Neuron (in vitro differentiated cells): Measurements from ENCODE around the gene PLD3.
"Not testable (repeated sequence)": the region's sequence is repeated elsewhere in the genome, so short reads cannot be mapped to it uniquely, and the experiment has no call there.

Experiments
- H2AFZ ChIP-seq: one replicate; pipeline ENCODE4 v1.6.1; 2013; ENCODE audit warnings: low read depth, mild to moderate bottlenecking, inconsistent platforms, low read length, moderate library complexity
- H3K27me3 ChIP-seq: one replicate; pipeline ENCODE4 v1.6.1; 2013; ENCODE audit warnings: low read length; ENCODE audit not compliant: insufficient read depth
- H3K36me3 ChIP-seq: one replicate; pipeline ENCODE4 v1.6.1; 2013; ENCODE audit warnings: low read length; ENCODE audit not compliant: insufficient read depth
- H3K4me1 ChIP-seq: one replicate; pipeline ENCODE4 v1.6.1; 2013; ENCODE audit warnings: low read length; ENCODE audit not compliant: insufficient read depth
- H3K4me3 ChIP-seq: 2 replicates; pipeline ENCODE4 v1.5.1; 2013; ENCODE audit warnings: mild to moderate bottlenecking, low read length, moderate library complexity
- H3K9me3 ChIP-seq: one replicate; pipeline ENCODE4 v1.6.1; 2013; ENCODE audit warnings: low read length

PLD3 gene

DNA sequence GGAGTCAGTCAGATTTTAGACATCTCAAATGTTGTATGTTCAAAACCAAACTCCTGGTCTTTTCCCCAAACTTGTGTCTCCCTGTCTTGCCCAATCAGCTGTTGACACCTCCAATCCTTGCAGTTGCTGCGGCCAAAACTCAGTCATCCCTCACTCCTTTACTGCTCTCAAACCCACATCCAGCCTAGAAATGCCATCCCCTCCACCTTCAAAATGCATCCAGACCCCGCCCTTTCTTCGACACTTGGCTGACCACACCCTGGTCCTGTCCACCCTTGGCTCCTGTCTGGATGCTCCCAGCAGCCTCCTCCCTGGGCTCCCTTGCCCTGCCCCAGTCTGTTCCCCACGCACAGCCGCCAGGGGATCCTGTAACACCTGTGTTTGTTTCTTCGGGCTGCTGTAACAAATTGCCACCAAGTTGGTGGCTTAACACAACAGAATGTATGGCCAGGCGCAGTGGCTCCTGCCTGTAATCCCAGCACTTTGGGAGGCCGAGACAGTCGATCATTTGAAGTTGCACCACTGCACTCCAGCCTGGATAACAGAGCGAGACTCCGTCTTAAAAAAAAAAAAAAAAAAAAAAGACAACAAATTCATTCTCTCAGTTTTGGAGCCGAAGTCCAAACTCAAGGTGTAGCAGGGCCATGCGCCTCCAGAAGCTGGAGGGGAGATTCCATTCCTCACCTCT is 11.7 kb downstream of the PLD3 start:
- H3K4me1 ChIP-seq = peaks cover 1% of the 10 kb centered on the region
- H3K4me3 ChIP-seq = no peak overlapping the region
- no peaks in the 10 kb centered on the region for H3K36me3 ChIP-seq
- no peak overlapping the region for H2AFZ ChIP-seq
- no peaks in the 10 kb centered on the region for H3K9me3 ChIP-seq
- H3K27me3 ChIP-seq = no peaks in the 10 kb centered on the region

DNA sequence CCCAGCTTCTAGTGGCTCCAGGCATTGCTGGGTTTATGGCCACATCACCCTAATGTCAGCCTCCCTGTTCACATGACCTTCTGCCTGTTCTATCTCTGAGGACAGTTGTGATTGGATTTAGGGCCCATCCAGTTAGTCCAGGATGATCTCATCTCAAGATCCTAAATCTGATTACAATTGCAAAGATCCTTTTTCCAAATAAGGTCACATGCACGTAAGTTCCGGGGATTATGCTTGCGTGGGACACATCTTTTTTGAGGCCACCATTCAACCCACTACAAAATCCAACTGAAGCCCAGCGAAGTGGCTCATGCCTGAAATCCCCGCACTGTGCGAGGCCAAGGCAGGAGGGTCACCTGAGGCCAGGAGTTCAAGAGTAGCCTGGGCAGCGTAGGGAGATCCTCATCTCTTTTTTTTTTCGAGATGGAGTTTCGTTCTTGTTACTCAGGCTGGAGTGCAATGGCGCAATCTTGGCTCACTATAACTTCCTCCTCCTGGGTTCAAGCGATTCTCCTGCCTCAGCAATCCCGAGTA is 12.3 kb downstream of the PLD3 start:
- Histone ChIP-seq H3K9me3 (no peaks in the 10 kb centered on the region), H3K36me3 (no peaks in the 10 kb centered on the region), H3K4me1 (peaks cover 5% of the 10 kb centered on the region), H2AFZ (no peak overlapping the region), H3K27me3 (no peaks in the 10 kb centered on the region), H3K4me3 (no peak overlapping the region)

DNA sequence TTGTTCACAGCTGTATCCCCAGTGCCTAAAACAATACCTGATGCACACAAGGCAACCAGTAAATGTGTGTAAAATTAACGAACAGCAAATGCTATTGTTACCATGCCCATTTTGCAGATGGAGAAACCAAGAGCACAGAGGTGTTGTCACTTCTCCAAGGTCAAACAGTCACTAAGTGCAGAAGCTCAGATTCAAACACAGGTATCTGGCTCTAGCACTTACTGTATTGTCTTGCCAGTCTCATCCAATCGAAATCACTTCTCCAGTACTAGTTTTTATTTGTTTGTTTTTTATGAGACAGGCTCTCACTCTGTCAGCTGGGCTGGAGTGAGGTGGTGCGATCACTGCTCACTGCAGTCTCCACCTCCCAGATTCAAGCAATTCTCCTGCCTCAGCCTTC is 13.7 kb downstream of the PLD3 start:
- Histone ChIP-seq H2AFZ (no peak overlapping the region), H3K36me3 (no peaks in the 10 kb centered on the region), H3K27me3 (no peaks in the 10 kb centered on the region), H3K4me1 (peaks cover 19% of the 10 kb centered on the region), H3K9me3 (no peaks in the 10 kb centered on the region), H3K4me3 (no peak overlapping the region)

DNA sequence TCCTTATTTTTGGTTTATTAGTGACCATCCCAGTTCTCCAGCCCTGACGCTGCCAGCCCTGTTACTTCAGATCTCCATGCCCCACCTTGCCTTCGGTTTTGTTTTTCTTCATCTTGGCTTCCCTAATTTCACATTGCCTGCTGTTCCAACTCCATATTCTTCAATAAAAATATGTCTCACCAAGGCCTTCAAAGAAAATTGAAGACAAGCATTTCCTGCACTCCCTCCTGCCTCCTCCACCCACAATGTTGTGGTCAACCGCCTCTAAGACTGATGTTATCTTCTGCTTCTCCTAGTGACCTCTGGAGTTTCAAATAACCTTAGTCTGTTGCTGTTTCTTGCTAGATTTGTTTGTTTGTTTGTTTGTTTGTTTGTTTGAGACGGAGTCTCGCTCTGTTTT is 14.6 kb downstream of the PLD3 start:
- H3K4me1 ChIP-seq = peaks cover 23% of the 10 kb centered on the region
- no peaks in the 10 kb centered on the region for H3K9me3 ChIP-seq
- H3K36me3 ChIP-seq = peaks cover 6% of the 10 kb centered on the region
- no peak overlapping the region for H2AFZ ChIP-seq
- H3K4me3 ChIP-seq = no peak overlapping the region
- H3K27me3 ChIP-seq = no peaks in the 10 kb centered on the region

DNA sequence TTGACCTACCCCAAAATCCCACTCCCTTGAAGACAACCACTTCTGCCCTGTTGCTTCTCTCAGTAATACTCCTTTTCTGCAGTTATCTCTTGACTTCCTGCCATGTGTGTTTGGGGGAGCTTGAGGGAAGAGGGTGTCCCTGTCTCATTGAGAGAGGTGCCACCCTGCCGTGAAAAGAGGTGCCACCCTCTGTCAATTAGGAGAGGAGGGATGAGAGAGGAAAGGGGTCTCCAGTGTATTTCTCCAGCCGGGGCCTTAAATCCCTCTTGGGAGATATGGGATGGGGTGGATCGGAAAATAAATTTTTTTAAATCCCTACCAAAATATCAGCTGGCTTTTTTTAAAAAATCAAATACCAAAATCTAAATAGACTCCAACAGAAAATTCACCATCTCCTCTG is 16.5 kb downstream of the PLD3 start:
- Histone ChIP-seq H3K4me3 (peak overlapping the region; percentile 68), H3K27me3 (no peaks in the 10 kb centered on the region)

DNA sequence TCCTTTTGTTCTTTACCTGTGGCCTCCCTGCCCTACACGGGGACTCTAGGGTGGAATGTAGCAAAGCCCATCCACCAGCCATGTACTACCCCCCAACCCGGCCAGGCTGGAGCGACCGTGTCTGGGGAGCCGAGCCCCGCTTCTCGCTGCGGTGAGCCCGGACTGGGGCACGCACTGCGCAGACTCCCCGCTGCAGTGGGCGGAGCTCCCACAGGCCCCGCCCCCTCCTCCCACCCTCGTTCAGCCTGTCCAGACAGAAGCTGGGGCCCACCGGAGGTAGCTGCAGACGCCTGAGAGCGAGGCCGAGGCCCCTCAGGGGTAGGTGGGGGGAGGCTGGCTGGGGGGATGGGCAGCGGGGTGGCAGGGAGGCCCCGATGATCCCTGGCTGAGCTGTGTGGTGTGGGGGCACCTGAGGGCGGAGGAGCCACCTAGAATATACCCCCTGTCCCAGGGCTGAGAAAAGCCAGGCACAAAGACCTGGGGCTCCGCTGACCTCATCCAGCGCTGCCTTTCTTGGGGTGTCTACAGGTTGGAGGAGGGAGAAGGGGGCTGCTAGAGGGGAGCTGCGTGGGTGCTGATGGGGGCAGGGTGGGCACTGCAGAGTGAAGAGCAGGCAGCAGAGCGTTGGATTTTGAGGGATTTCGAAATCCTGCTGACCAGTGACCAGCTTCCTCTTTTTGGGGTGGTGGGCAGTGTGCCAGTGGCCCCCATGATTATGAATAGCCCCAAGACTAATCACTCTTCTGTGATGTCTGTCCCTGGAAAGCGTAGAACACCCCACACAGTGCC is 17.3 kb downstream of the PLD3 start:
- Histone ChIP-seq H3K27me3 (no peaks in the 10 kb centered on the region), H3K9me3 (no peaks in the 10 kb centered on the region), H3K4me3 (peak overlapping the region; percentile 68), H3K4me1 (peaks cover 23% of the 10 kb centered on the region), H2AFZ (peak overlapping the region; percentile 74), H3K36me3 (peaks cover 22% of the 10 kb centered on the region)

More for the DNA sequence above, 16.5 kb downstream of the PLD3 start:
- H2AFZ ChIP-seq = peak overlapping the region; percentile 74
- H3K36me3 ChIP-seq = peaks cover 16% of the 10 kb centered on the region
- H3K9me3 ChIP-seq = no peaks in the 10 kb centered on the region
- peaks cover 23% of the 10 kb centered on the region for H3K4me1 ChIP-seq

DNA sequence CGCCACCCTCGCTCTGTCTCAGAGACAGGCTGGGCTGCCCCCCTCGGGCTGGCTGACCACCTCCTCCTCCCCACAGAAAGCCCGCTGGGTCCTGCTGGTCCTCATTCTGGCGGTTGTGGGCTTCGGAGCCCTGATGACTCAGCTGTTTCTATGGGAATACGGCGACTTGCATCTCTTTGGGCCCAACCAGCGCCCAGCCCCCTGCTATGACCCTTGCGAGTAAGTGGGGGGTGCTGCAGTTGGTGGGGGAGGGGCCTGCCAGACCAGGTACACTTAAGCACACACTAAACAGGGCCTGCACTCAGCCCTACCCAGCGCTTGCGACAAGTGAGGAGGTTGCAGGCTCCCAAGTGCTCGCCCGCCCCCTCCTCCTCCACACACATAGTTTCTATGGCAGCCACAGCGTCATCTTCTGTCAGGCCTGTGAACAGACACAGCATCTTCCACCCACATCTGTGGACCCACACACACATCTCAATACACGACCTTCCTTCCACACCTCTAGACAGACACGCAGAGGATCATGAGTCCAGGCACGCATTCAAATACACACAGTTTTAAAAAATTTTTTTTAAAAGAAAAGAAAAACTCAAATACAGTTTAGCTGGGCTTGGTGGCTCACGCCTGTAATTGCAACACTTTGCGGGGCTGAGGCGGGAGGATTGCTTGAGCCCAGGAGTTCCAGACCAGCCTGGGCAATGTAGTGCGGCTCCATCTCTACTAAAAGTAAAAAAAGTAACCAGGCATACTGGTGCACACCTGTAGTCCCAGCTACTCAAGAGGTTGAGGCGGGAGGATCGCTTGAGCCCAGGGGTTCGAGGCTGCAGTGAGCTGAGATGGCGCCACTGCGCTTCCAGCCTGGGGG is 18.4 kb downstream of the PLD3 start:
- Histone ChIP-seq H2AFZ (no peak overlapping the region), H3K9me3 (no peaks in the 10 kb centered on the region), H3K4me1 (peaks cover 23% of the 10 kb centered on the region), H3K4me3 (peak overlapping the region; percentile 68), H3K36me3 (peaks cover 34% of the 10 kb centered on the region), H3K27me3 (no peaks in the 10 kb centered on the region)

DNA sequence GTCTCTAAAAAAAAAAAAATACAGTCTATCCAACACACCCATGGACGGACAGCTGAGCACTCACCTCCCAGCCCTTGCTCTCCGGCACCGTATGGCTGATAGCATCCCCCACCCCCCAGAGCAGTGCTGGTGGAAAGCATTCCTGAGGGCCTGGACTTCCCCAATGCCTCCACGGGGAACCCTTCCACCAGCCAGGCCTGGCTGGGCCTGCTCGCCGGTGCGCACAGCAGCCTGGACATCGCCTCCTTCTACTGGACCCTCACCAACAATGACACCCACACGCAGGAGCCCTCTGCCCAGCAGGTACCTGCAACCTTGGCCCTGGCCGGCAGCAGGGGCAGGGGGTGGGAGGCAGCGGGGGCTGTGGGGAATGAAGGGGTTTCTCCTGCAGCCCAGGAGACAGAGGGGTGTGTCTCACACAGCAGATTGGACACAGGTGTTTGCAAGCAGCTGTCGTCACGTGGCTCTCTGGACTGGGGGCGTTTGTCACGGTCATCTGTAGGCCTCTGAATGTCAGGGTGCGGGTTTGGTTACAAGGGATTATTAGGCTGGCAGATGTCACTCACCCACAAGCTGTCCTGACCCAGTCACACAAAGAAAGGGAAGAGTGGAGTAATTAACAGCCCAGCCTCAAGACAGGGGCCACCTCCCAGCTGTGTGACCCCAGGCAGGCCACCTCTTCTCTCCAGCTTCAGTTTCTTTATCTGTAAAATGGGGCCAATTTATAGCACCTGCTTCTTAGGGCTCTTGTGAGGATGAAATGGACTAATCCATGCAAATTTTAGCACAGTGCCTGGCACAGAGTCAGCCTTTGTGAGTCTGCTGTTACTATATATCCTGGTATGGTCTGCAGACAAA is 19.3 kb downstream of the PLD3 start:
- Histone ChIP-seq H3K27me3 (no peaks in the 10 kb centered on the region), H3K4me3 (no peak overlapping the region)

DNA sequence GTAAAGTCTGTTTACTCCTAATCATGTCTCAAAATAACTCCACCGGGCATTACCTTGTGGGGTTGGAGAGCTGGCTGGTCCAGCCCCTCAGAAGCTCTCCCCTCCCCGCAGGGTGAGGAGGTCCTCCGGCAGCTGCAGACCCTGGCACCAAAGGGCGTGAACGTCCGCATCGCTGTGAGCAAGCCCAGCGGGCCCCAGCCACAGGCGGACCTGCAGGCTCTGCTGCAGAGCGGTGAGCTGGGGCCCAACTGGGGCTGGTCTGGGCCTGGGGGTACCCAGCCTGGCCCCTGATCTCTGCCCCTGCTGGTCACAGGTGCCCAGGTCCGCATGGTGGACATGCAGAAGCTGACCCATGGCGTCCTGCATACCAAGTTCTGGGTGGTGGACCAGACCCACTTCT is 21.3 kb downstream of the PLD3 start:
- H3K4me1 ChIP-seq = peaks cover 23% of the 10 kb centered on the region
- H3K4me3 ChIP-seq = no peak overlapping the region
- H3K27me3 ChIP-seq = no peaks in the 10 kb centered on the region
- H2AFZ ChIP-seq = no peak overlapping the region
- H3K36me3 ChIP-seq = peaks cover 54% of the 10 kb centered on the region
- H3K9me3 ChIP-seq = no peaks in the 10 kb centered on the region

More for the DNA sequence above, 19.3 kb downstream of the PLD3 start:
- Histone ChIP-seq H3K36me3 (peaks cover 41% of the 10 kb centered on the region), H3K4me1 (peaks cover 23% of the 10 kb centered on the region), H3K9me3 (no peaks in the 10 kb centered on the region), H2AFZ (no peak overlapping the region)

DNA sequence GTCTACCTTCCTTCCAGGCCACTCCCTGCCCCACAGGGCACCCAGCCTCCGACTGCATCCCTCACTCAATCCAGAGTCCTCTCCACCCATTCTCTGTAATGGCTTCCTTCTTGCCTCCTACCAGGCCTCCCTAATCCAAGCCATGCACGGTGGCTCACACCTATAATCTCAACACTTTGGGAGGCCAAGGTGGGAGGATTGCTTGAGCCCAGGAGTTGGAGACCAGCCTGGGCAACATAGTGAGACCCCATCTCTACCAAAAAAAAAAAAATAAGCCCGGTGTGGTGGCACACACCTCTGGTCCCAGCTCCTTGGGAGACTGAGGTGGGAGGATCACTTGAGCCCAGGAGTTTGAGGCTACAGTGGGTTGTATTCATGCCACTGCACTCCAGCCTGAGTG is 21.8 kb downstream of the PLD3 start:
- H3K36me3 ChIP-seq = peaks cover 54% of the 10 kb centered on the region
- not testable (repeated sequence) for H3K9me3 ChIP-seq, H3K4me3 ChIP-seq, H3K27me3 ChIP-seq, H2AFZ ChIP-seq
- H3K4me1 ChIP-seq = peaks cover 21% of the 10 kb centered on the region

DNA sequence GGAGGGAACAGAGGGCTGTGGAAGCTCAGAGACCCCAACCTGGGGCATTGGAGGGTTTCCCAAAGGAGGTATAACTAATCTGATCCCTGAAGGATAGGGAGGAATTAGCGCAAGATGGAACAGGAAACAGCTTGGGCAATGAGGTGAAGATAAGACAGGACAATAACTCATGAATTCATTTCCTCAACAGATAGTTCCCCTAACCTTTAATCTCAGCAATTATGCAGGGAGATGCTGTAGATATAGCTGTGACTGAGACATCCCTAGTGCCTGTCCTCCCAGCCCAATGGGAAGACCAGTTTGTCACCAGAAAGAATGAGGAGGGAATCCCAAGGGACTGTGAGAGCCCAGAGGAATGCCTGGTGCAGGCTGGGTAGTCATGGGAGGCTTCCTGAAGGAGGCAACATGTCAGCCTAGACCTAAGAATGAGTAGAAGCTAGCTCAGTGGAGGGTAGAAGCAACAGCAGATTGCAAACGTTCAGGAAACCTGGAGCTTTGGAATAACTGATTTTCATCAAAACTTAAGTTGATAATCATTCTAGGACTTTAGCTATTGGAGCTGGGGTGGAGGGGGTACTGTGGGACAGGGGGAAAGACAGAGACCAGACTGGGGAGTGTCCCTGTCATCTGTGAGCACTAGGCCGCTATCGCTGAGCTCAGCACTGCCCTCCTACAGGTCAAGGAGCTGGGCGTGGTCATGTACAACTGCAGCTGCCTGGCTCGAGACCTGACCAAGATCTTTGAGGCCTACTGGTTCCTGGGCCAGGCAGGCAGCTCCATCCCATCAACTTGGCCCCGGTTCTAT is 22.7 kb downstream of the PLD3 start:
- Histone ChIP-seq H3K36me3 (peaks cover 54% of the 10 kb centered on the region), H3K27me3 (no peaks in the 10 kb centered on the region), H2AFZ (no peak overlapping the region), H3K4me3 (no peak overlapping the region), H3K4me1 (peaks cover 14% of the 10 kb centered on the region), H3K9me3 (no peaks in the 10 kb centered on the region)

DNA sequence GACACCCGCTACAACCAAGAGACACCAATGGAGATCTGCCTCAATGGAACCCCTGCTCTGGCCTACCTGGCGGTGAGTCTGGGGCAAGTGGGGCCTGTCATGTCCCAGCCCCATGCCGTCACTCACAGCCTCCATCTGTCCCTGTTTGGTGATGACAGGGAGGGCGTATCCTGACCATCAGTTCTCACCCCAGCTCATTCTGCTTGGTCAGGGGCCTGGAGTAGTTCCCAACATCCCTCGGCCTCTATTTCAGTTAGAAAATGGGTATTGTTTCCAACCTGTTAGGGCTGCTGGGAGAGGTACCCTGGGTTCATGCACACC is 23.3 kb downstream of the PLD3 start:
- no peaks in the 10 kb centered on the region for H3K27me3 ChIP-seq
- no peaks in the 10 kb centered on the region for H3K9me3 ChIP-seq
- peaks cover 8% of the 10 kb centered on the region for H3K4me1 ChIP-seq
- no peak overlapping the region for H3K4me3 ChIP-seq
- no peak overlapping the region for H2AFZ ChIP-seq
- peaks cover 59% of the 10 kb centered on the region for H3K36me3 ChIP-seq
